ENCODE data around the gene SPATA24. TPM values are rescaled to one million over a fixed set of nuclear protein-coding genes. Genes with fewer than 3 reads are reported as not detected.

The SPATA24 gene
- total RNA-seq, 1 experiment from 2014 or later = 7.7 TPM

Other genes with a start within 250 kb of the SPATA24 start
- gene SIL1, start 205.7 kb downstream of the SPATA24 start, total RNA-seq (2014; rRNA removed; shearing (Covaris generic)) = 14.8 and 17.4 TPM in 2 replicates
- gene MATR3, start 110.3 kb downstream of the SPATA24 start, total RNA-seq (2014; rRNA removed; shearing (Covaris generic)) = 228 and 239 TPM in 2 replicates
- 50.9 and 57.0 TPM in 2 replicates for gene PAIP2, start 62.2 kb downstream of the SPATA24 start, total RNA-seq (2014; rRNA removed; shearing (Covaris generic))
- not detected in 2 replicates for gene SLC23A1, start 20.8 kb downstream of the SPATA24 start, total RNA-seq (2014; rRNA removed; shearing (Covaris generic))
- 0.18 TPM in 1 of 2 replicates, not detected in the other for gene MZB1, start 14.2 kb downstream of the SPATA24 start, total RNA-seq (2014; rRNA removed; shearing (Covaris generic))
- 1.4 and 1.7 TPM in 2 replicates for gene PROB1, start 9.0 kb downstream of the SPATA24 start, total RNA-seq (2014; rRNA removed; shearing (Covaris generic))
- gene DNAJC18, start 35.4 kb upstream of the SPATA24 start, total RNA-seq (2014; rRNA removed; shearing (Covaris generic)) = 6.3 and 9.8 TPM in 2 replicates
- 4.6 and 6.4 TPM in 2 replicates for gene ECSCR, start 58.7 kb upstream of the SPATA24 start, total RNA-seq (2014; rRNA removed; shearing (Covaris generic))
- gene SMIM33, start 66.9 kb upstream of the SPATA24 start, total RNA-seq (2014; rRNA removed; shearing (Covaris generic)) = not detected in 2 replicates
- gene STING1, start 78.7 kb upstream of the SPATA24 start, total RNA-seq (2014; rRNA removed; shearing (Covaris generic)) = 0.15 and 0.21 TPM in 2 replicates
- gene UBE2D2, start 157.2 kb upstream of the SPATA24 start, total RNA-seq (2014; rRNA removed; shearing (Covaris generic)) = 150 and 167 TPM in 2 replicates
- gene CXXC5, start 244.3 kb upstream of the SPATA24 start, total RNA-seq (2014; rRNA removed; shearing (Covaris generic)) = 150 and 154 TPM in 2 replicates

All from H7 (cell line).